Colonic mucosa (tissue), 4 donors: ENCODE results near the gene CBLC. TPM values are rescaled to one million over a fixed set of nuclear protein-coding genes. Genes with fewer than 3 reads are reported as not detected.
"Not testable (repeated sequence)": the region's sequence is repeated elsewhere in the genome, so short reads cannot be mapped to it uniquely, and the experiment has no call there.

Source experiments
- DNase-seq: peaks from one replicate; pipeline ENCODE4 v3.0.0-alpha.2; 2020
- H3K27ac ChIP-seq: fragments of 200-600 bp; one replicate; pipeline ENCODE4 v1.8.0; 2021
- H3K27me3 ChIP-seq: fragments of 200-600 bp; one replicate; pipeline ENCODE4 v1.8.0; 2021
- H3K36me3 ChIP-seq: fragments of 200-600 bp; one replicate; pipeline ENCODE4 v1.8.0; 2021
- H3K4me1 ChIP-seq: fragments of 200-600 bp; one replicate; pipeline ENCODE4 v1.8.0; 2021; ENCODE audit warnings: mild to moderate bottlenecking
- H3K4me3 ChIP-seq: fragments of 200-600 bp; one replicate; pipeline ENCODE4 v1.8.0; 2021
- H3K9ac ChIP-seq, 2 donors: one replicate each; pipeline ENCODE4 v1.7.0; 2013; ENCODE audit warnings: control low read depth in 2 of 2, low read depth in 2 of 2, low read length in 2 of 2
- H3K9me3 ChIP-seq: fragments of 200-600 bp; one replicate; pipeline ENCODE4 v1.8.0; 2021
- CTCF ChIP-seq: fragments of 200-600 bp; IDR thresholded peaks from one replicate; pipeline ENCODE4 v1.8.0; 2022; ENCODE audit warnings: antibody characterized with exemption, mild to moderate bottlenecking
- intact Hi-C: fragments of 100-400 bp; cut with DNase I; formaldehyde crosslinking; loops from one replicate; pipeline ENCODE4 v1.14.1; 2022
- total RNA-seq, 2 donors: library from RNA; stranded (reverse); fragmentation: NEBNext Ultra II Directional in 1 of 2; extraction: Animal tissue kit (Norgen Biotek cat#: 25700) in 1 of 2; gene quantifications; one replicate each; pipeline ENCODE4 v1.2.1, GENCODE V29; 2021
- donor health status: healthy.
- donor health status: DM: no; HTN: no; CAD: no.
- donor health status: DM: no; HTN: no; CAD: no.

CBLC gene
- total RNA-seq, 2 donors from 2014 or later, result 65.6 to 78.0 TPM

DNA sequence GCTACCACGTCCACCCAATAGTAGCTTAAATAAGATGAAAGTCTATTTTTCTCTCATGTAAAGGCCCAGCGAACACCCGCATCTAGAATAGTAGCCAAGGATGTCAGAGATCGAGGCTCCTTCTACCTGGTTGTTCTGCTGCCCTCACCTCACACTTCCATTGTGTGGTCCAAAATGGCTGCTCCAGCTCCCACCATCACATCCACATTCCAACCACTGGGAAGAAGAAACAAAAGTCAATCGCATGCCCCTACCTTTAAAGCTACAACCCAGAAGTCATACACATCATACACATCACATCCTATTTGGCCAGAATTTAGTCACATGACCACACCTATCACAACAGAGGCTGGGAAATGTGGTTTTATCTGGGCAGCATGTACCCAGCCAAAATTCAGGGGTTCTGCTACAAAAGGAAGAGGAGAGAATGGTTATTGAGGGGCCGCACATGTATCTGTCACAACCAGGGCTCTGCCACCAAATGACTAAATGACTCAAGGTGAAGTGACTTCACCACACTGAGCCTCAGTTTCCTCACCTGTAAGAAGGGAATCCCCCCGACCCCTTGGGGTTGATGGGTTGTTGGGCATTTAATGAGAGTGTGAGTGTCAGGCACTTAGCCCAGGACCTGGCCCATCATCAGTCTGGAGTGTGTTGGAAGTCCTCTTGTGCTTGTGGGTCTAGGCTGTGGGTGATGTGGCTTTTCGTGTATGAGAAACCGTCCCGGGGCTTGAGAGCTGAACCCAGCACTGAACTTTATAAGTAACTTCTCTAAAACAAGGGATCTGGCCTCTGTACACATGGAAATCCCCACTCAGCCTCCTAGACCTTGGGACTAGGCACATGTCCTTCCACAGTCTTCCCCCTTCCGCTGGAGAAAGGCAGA, 10.2 kb upstream of the CBLC start:
- H3K4me1 ChIP-seq, result peaks cover 10% of the 10 kb centered on the region
- H3K4me3 ChIP-seq, result no peak overlapping the region
- H3K9ac ChIP-seq, result no peak overlapping the region
- no peak for DNase-seq
- H3K27ac ChIP-seq, result no peak overlapping the region
- TF ChIP-seq CTCF, result no peak
- no peaks in the 10 kb centered on the region for H3K9me3 ChIP-seq
- no peaks in the 10 kb centered on the region for H3K27me3 ChIP-seq
- intact Hi-C loops, result no loop called here
- no peaks in the 10 kb centered on the region for H3K36me3 ChIP-seq

GRCh38 chr19:44770550-44771257, 7.0 kb upstream of the CBLC start:
- H3K36me3 ChIP-seq, result no peaks in the 10 kb centered on the region
- H3K4me1 ChIP-seq, result peaks cover 5% of the 10 kb centered on the region
- peak; percentile 83 for TF ChIP-seq CTCF
- H3K27ac ChIP-seq, result peak overlapping the region; percentile 20
- peak overlapping the region in 1 of 2 donors; percentile 34 for H3K9ac ChIP-seq
- peak; percentile 99 for DNase-seq
- H3K4me3 ChIP-seq, result no peak overlapping the region
- intact Hi-C loops, result loop anchor here (1.0 to 10.0 kb wide), 3 partner anchors 48 to 196 kb away; no protein-coding TSS in a partner anchor
- no peaks in the 10 kb centered on the region for H3K9me3 ChIP-seq
- H3K27me3 ChIP-seq, result no peaks in the 10 kb centered on the region

DNA sequence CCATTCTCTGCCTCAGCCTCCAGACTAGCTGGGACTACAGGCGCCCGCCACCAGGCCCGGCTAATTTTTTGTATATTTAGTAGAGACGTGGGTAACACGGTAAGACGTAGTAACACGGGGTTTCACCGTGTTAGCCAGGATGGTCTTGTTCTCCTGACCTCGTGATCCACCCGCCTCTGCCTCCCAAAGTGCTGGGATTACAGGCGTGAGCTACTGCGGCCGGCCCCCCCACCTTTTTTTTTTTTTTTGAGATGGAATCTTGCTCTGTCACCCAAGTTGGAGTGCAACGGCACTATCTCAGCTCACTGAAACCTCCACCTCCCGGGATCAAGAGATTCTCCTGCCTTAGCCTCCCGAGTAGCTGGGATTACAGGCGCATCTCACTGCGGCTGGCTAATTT, 5.5 kb upstream of the CBLC start:
- not testable (repeated sequence) for H3K4me3 ChIP-seq, DNase-seq, H3K4me1 ChIP-seq, H3K27ac ChIP-seq, H3K9me3 ChIP-seq, H3K27me3 ChIP-seq, H3K9ac ChIP-seq, H3K36me3 ChIP-seq
- intact Hi-C loops, result loop anchor here (5.0 to 10.0 kb wide), 2 partner anchors 85 to 197 kb away; no protein-coding TSS in a partner anchor

GRCh38 chr19:44772959-44773358, 4.7 kb upstream of the CBLC start:
- Histone ChIP-seq H3K27ac (no peak overlapping the region), H3K27me3 (no peaks in the 10 kb centered on the region), H3K9ac (no peak overlapping the region), H3K4me3 (no peak overlapping the region), H3K9me3 (no peaks in the 10 kb centered on the region), H3K36me3 (no peaks in the 10 kb centered on the region), H3K4me1 (peaks cover 8% of the 10 kb centered on the region)
- TF ChIP-seq CTCF, result no peak
- intact Hi-C loops, result loop anchor here (5.0 to 10.0 kb wide), 2 partner anchors 86 to 198 kb away; no protein-coding TSS in a partner anchor
- no peak for DNase-seq

GRCh38 chr19:44775676-44776240, 1.9 kb upstream of the CBLC start:
- Histone ChIP-seq H3K27me3 (no peaks in the 10 kb centered on the region), H3K27ac (peak overlapping the region; percentile 80), H3K36me3 (no peaks in the 10 kb centered on the region), H3K4me1 (peaks cover 5% of the 10 kb centered on the region), H3K4me3 (no peak overlapping the region), H3K9me3 (no peaks in the 10 kb centered on the region), H3K9ac (peak overlapping the region in 1 of 2 donors; percentile 81)
- no peak for DNase-seq
- intact Hi-C loops, result loop anchor here (10.0 kb wide), 1 partner anchor 201 kb away; no protein-coding TSS in a partner anchor
- no peak for TF ChIP-seq CTCF
